Measurements from ENCODE around the gene MLLT10. TPM values are rescaled to one million over a fixed set of nuclear protein-coding genes. Genes with fewer than 3 reads are reported as not detected.

Gene MLLT10
- total and polyA plus RNA-seq, 12 donors: 15.8 to 49.1 (median 29.8) TPM

DNA sequence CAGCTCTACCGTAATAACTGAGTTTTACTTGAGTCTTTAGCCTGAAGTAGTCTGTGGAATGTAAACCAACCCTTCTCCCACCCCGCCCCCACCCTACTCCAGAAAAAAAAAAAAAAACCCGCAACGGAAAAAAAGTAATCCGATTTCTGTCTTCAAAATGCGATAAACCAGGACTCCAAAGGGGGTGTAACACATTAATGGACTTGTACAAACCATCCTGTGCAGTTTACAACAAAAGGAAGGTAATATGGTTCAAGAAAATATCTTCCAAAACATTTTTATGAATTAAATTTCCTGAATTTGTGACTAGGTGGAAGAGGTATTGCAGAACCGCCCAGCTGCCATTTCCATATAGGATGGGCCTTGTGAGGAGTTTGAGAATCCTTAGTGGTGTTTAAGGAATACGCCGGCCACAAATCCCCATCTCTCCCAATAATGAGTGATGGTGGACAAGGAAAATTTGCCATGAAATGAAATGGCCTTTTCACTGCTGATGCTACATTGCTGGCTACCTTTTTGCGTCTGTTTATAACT is 19.1 kb upstream of the MLLT10 start:
- no peak overlapping the region for H3K27ac ChIP-seq
- H3K4me3 ChIP-seq: no peak overlapping the region
- H3K9me3 ChIP-seq (replicated peaks in 1 of 3): no peaks in the 10 kb centered on the region
- no peak for TF ChIP-seq POLR2A (IDR thresholded peaks at IDR 0.05)
- TF ChIP-seq, protein P1, sequence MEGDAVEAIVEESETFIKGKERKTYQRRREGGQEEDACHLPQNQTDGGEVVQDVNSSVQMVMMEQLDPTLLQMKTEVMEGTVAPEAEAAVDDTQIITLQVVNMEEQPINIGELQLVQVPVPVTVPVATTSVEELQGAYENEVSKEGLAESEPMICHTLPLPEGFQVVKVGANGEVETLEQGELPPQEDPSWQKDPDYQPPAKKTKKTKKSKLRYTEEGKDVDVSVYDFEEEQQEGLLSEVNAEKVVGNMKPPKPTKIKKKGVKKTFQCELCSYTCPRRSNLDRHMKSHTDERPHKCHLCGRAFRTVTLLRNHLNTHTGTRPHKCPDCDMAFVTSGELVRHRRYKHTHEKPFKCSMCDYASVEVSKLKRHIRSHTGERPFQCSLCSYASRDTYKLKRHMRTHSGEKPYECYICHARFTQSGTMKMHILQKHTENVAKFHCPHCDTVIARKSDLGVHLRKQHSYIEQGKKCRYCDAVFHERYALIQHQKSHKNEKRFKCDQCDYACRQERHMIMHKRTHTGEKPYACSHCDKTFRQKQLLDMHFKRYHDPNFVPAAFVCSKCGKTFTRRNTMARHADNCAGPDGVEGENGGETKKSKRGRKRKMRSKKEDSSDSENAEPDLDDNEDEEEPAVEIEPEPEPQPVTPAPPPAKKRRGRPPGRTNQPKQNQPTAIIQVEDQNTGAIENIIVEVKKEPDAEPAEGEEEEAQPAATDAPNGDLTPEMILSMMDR (IDR thresholded peaks at IDR 0.05): no peak
- intact Hi-C loops (cut with DNase I): loop anchor here in 1 of 2 donors (5.0 kb wide), 1 partner anchor 217 kb away; no protein-coding TSS in a partner anchor
- H3K27me3 ChIP-seq: no peaks in the 10 kb centered on the region
- H3K36me3 ChIP-seq (replicated peaks in 1 of 2): no peaks in the 10 kb centered on the region
- peaks cover 12 to 15% of the 10 kb centered on the region in 2 donors for H3K4me1 ChIP-seq (replicated peaks in 1 of 2)
- WGBS, 4 donors: 85 to 90% (median 90%) methylated on average over 10 of the region's 10 CpGs
- no peak for DNase-seq

DNA sequence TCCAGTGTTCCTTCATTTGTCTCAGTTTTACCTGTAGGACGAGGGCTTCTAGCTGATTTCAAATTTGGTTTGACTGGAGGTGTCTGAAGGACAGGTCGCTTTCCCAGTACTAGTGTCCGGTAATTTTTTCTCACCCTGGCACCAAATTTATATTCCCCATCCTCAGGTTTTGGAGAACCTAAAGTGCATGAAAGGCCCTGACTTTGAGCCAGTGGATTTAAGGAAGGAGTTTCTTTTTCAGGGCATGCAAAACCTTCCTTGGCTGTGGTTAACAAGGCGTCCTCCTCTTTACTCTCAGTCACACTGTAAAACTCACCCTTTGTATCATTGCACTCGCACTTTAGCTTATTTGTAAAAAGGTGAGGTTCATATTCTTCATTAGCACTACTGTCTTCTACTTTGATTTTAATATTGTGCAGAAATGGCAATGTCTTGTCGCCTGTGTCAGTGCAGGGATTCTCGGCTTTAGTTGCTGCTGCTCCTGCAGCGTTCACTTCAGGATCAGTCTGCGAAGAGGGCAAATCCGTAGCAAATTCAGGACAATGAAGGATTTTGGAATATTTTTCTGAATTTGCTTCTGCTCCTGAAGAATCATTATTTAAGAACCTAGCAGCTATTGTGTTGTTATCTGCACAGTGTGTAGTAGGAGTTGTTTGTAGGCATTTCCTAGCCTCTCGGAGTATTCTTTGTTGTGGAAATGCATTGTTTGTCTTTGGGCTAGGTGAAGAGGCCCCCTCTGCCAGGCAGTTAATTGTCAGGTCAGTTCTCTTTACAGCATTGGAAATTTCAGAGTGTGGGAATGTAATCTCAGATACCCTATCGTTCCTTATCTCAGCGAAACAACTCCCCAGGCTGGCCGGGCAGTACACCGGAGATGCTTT is 18.4 kb upstream of the MLLT10 start:
- peaks cover 15 to 18% of the 10 kb centered on the region in 2 donors for H3K4me1 ChIP-seq (replicated peaks in 1 of 2)
- H3K36me3 ChIP-seq (replicated peaks in 1 of 2): no peaks in the 10 kb centered on the region
- no peaks in the 10 kb centered on the region for H3K27me3 ChIP-seq
- intact Hi-C loops (cut with DNase I): loop anchor here in 1 of 2 donors (5.0 kb wide), 1 partner anchor 217 kb away; no protein-coding TSS in a partner anchor
- 59 to 70% (median 63%) methylated on average over 12 to 15 of the region's 15 CpGs for WGBS, 4 donors
- DNase-seq: no peak
- H3K4me3 ChIP-seq: peak overlapping the region in 2 of 4 donors; percentile 40 to 70
- no peaks in the 10 kb centered on the region for H3K9me3 ChIP-seq (replicated peaks in 1 of 3)
- H3K27ac ChIP-seq: peak overlapping the region in 2 of 5 donors; percentile 89 to 90
- TF ChIP-seq, protein P1 (IDR thresholded peaks at IDR 0.05): no peak
- no peak for TF ChIP-seq POLR2A (IDR thresholded peaks at IDR 0.05)

DNA sequence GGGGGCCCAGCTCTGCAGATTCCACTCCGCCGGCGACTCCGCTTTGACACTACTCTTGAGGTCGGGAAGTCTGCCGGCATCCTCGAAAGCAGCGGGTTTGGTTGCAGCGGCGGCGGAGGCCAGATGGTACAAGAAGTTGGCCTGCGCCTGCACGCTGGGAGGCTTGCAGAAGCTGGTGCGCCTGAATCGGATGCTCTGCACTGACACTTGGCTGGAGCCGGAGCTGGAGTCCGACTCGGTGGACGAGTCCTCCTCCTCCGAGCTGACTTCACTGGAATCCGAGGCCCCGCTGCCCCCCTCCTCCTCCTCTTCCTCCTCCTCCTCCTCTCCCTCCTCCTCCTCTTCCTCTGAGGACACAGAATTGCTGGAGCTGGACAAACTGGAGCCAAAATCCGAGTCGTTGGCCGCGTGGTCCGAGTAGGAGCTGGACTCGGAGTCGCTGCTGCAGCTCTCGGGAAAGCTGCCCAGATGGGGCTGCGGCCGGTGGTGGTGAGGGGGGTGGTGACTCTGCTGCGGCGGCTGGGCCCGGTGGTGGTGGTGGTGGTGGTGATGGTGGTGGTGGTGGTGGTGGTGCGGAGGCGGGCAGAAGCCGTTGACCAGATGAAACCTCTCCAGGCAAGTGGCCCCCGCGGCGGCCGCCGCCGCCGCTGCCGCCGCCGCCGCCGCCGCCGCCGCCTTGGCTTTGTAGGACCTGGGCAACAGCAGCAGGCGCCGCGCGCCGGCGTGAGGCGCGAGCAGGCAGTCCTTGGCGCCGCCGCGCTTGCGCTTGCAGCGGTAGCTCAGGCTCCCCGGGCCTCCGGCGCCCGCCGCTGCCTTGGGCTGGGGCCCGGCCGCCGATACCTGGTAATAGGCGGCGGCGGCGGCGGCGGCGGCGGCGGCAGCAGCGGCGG is 17.5 kb upstream of the MLLT10 start:
- Histone ChIP-seq H3K27me3 (no peaks in the 10 kb centered on the region), H3K36me3 (replicated peaks in 1 of 2) (no peaks in the 10 kb centered on the region), H3K4me3 (peak overlapping the region in 2 of 4 donors; percentile 40 to 70), H3K27ac (peak overlapping the region in 4 of 5 donors; percentile 79 to 90 (median 87)), H3K4me1 (replicated peaks in 1 of 2) (peaks cover 15 to 22% of the 10 kb centered on the region in 2 donors), H3K9me3 (replicated peaks in 1 of 3) (no peaks in the 10 kb centered on the region)
- TF ChIP-seq, protein P1 (IDR thresholded peaks at IDR 0.05): no peak
- peak in 1 of 2 donors; percentile 62 for TF ChIP-seq POLR2A (IDR thresholded peaks at IDR 0.05)
- 0 to 1% (median 1%) methylated on average over 28 to 86 of the region's 86 CpGs for WGBS, 4 donors
- intact Hi-C loops (cut with DNase I): loop anchor here in 1 of 2 donors (5.0 kb wide), 1 partner anchor 216 kb away; no protein-coding TSS in a partner anchor
- peak; percentile 68 to 86 (median 75) for DNase-seq

Measured in adrenal gland (tissue), 12 donors.